ENCODE data around the gene APBA3. TPM values are rescaled to one million over a fixed set of nuclear protein-coding genes. Genes with fewer than 3 reads are reported as not detected.
A peak's percentile ranks its signal among the peaks of the same experiment; 100 is the strongest.

APBA3 gene, protein sequence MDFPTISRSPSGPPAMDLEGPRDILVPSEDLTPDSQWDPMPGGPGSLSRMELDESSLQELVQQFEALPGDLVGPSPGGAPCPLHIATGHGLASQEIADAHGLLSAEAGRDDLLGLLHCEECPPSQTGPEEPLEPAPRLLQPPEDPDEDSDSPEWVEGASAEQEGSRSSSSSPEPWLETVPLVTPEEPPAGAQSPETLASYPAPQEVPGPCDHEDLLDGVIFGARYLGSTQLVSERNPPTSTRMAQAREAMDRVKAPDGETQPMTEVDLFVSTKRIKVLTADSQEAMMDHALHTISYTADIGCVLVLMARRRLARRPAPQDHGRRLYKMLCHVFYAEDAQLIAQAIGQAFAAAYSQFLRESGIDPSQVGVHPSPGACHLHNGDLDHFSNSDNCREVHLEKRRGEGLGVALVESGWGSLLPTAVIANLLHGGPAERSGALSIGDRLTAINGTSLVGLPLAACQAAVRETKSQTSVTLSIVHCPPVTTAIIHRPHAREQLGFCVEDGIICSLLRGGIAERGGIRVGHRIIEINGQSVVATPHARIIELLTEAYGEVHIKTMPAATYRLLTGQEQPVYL
- 17.1 TPM for total RNA-seq

DNA sequence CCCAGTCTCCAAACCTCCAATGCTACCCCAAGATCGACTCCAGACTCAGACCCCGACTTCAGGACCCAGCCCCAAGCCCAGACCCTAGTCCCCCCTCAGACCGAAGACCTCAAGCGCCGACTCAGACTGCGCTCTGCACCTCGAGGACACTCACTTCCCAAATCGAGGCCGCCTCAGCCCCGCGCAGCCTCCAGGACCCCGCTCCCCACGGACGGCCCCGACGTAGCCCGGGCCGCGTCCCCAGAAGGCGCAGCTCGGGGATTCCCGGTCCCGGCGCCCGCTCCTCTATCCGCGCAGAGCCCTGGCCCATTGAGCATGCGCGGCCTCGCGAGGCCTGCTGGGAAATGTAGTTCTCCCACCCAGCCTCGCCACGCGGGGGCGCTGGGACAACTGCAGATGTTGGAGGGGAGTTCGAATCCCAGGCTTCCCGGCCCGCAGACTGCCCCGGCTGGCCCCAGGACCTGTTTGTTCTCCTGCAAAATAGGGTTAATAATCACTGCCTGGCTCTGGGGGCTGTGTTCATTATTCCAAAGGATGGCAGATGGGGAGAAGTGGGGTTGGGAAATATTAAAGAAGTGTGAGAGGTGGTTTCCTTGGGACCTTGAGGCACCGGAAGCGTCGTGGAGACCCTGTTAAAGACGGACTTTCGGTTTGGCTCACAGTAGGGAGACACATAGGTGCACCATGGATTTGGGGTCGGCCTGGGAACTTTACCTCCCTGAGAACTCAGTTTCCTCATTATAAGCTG, at the start of gene APBA3:
TSS of gene APBA3 (minus strand) at position 311 of the 748 bp plus-strand sequence. CDS start 1,428 bp downstream, outside the sequence.
- DNase-seq: peak; percentile 96

DNA sequence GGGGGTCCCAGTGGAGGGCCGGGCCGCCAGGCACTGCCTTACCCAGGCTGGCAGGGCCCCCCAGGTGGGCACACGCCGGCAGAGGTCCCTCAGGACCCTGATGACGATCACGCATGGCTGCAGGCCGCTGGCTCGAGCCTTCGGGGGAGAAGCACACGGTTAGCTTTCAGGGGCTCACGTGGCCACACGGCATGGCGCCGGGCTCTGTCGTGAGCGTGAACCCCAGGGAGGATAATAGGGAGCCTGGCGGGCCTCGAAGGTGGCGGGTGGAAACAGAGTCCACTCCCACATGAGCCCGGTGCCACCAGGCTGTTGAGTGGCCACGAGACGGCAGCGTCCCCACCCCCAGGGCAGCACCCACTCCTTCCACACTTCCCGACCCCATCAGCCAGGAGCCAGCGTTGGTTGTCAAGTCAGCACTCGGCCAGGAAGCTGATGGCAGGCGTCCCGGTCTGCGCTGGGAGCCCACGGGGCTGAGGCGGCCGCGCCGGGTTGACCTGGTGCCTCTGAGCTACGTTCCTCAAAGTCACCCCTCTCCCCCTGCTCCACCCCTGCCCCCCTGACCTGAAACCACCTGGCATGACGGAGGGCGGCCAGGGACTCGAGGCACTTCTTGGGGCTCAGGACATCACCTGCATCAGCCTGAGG, 49.3 kb upstream of the APBA3 start:
- no peak for DNase-seq

DNA sequence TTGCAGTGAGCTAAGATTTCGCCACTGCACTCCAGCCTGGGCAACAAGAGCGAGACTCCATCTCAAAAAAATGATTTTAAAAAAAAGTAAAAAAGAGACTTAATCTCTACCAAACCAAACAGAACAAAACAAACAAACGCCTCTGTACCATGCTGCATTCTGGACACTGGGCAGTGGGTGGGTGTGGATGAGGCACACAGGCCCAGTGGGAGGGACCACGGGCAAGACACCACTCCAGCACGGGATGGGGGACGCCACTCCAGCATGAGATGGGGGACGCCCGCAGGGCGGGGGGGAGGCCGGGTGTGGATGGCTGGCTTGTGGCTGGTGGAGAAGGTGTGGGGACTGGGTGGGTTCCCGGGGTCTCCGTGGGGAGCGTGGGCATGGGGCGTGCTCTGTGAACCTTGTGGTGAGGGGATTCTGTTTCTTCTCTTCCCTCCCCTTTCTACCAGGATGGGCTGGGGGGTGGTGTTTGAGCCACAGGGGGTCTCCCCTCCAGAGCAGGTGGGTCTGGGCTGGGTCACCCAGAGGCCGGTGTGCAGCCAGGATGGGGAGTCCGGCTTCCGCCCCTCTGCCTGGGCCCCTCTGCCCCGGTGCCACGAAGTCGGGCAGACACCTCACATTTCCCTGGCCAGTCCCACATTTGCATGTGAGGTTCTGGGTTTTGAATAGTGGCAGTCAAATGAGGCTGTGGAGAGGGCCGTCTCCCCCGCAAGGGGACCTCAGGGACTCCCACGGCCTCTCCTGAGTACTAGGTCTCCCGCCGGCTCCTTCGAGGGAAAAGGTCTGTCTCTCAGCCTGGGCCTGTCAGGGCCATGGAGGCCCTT, 48.6 kb upstream of the APBA3 start:
- DNase-seq: no peak

DNA sequence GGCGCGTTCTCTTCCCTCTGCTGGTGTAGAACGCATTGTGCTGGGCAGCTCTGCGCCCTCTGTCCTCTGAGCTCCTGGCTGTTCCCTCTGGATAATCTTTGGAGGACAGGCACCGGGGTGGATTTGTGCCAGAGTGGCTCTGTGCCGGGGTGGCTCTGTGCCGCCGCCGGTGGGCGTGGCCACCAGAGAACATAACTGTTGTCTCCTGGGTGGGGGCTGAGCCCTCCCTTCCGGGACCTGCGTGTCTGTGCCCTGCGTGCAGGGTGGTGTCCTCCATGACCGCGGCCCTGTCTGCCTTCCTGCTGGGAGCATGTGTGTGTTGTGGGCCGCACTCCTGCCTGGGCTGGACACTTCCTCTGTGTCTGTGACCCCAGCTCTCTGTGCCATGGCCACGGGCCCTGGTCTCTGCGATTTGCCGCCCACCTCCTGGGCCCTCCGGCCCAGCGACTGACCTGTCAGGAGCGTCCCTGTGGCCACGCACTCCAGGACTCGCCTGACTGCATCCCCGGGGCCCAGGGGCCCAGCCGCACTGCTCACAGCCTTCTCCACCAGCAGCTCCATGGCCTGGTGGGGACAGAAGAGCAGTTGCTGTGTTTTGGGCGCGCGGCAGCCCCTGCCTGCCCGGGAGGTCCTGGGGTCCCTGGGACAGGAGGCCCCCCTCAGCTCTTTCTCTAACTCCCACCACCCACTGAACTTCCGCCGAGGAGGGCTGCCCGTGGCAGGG, 47.1 kb upstream of the APBA3 start:
- DNase-seq: no peak

DNA sequence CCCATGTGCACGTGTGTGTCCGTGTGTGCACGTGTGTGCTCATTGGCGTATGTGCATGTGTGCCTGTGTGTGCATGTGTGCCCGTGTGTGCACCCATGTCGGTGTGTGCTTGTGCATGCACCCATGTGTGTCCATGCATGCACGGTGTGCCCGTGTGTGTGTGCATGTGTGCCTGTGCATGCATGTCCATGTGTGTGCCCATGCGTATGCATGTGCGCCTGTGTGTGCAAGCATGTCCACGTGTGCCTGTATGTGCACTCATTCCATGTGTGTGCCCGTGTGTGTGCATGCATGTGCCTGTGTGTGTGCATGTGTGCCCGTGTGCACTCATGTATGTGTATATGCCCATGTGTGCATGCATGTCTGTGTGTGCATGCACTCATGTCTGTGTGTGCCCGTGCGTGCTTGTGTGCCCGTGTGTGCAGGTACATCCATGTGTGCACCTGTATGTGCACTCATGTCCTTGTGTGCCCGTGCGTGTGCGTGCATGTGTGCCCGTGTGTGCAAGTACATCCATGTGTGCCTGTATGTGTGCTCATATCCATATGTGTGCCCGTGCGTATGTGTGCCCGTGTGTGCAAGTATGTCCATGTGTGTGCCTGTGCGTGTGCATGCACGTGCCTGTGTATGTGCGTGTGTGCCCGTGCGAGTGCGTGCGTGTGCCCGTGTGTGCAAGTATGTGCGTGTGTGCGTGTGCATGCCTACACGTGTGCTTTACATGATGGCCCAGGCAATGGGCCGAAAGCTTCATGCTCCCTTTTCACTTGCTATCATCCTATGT, 46.3 kb upstream of the APBA3 start:
- no peak for DNase-seq

DNA sequence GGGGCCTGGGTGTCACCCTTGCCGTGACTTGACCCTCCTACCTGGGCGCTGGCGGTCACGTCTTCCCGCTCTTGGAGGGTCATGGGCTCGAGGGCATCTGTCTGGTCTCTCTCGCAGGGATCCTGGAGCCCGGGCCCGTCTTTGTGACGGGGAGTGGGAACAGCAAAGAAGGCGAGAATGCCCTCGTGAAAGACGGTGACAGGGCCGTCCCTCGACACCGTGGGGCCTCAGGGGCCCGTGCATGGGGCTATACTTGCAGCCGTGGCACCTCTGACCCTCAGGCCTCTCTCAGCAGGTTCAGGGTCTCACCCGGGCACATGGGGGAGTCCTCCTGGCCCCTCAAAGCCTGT, 45.6 kb upstream of the APBA3 start:
- DNase-seq: no peak

DNA sequence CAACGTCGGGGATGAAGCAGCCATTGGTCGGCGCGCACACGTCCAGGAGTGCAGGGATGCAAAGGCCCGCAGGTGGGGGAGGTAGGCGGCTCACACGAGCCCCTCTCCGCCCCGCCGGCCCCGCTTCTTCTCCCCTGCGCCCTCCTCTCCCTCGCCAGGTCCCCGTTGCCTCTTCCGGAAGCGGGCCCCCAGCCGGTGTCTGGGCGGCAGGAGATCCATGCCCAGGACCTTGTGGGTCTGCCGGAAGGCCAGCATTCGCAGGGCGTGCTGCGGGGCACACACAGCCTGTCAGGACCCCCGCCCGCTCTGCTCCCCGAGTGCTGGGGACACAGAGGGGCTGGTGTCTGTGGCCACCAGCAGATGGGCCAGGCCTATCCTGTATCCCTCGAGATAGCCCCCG, 44.4 kb upstream of the APBA3 start:
- no peak for DNase-seq

DNA sequence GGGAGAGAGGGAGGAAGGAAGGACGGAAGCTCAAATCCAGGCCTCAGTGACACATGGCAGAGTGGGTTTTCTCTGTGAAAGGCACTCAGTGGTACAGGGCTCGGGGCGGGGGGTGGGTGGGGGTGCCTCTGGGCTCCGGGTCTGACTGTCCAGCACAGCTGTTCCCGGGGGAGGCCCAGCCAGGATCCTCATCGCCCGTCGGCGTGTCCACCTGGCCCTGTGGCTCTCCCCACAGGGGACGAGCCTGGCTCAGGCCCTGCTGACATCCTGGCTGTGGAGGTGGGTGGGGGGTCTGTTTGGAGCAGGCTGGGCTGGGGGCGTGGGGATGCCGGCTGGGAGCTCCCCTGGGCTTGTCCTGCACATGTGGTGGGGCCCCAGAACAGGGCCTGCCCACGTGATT, 42.9 kb upstream of the APBA3 start:
- DNase-seq: no peak

DNA sequence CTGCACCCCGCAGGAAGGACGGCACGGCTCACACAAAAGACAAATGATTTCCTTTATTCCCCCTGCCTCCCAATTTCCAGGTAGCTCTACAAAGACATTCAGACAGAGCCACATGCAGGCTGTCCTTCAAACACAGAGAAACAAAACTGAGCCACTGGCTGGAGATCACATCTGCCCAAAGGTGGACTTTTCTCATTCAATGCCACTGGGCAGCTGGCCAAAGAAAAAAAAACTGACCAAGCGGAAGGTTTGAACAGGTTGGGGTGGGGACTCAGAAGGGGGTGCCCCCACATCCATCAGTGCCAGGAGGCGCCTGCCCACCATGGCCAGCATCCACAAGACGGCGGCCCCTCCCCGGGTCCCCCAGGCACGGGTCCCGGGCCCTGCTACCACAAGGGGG, 42.5 kb upstream of the APBA3 start:
- no peak for DNase-seq

DNA sequence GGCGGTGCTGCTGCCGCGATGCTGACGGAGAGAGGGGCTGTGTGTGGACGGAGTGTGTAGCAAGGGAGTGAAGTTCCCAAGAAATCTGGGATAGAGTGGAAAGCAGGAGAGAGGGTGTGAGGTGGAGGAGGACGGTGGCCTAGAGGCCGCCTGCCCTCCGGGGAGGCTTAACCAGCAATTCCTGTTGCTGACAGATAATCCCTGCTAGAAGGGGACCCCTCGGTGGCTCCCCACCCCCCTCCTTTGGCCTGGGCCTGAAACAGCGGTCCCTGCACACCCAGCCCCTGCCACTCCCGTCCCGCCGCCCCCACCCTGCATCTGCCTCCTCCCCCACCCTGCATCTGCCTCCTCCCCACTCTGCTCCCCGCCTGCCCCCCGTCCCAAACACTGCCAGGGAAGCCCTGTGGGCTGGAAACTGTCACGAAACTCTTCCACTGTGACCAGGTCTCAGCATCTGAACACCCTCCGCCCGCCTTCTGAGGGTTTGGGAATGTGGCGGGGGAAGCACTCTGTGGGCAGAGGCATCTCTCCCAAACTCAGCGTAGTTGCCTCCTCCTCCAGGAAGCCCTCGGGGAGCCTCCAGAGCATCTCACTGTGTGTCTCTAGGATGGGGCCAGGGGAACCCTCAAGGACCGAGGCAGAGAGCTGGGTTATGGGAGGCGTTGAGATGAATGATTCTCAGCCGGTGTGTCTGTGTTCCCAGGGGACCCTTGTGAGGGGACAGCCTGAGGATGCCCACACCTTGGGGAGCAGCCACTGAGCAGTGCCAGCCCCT, 41.8 kb upstream of the APBA3 start:
- no peak for DNase-seq

DNA sequence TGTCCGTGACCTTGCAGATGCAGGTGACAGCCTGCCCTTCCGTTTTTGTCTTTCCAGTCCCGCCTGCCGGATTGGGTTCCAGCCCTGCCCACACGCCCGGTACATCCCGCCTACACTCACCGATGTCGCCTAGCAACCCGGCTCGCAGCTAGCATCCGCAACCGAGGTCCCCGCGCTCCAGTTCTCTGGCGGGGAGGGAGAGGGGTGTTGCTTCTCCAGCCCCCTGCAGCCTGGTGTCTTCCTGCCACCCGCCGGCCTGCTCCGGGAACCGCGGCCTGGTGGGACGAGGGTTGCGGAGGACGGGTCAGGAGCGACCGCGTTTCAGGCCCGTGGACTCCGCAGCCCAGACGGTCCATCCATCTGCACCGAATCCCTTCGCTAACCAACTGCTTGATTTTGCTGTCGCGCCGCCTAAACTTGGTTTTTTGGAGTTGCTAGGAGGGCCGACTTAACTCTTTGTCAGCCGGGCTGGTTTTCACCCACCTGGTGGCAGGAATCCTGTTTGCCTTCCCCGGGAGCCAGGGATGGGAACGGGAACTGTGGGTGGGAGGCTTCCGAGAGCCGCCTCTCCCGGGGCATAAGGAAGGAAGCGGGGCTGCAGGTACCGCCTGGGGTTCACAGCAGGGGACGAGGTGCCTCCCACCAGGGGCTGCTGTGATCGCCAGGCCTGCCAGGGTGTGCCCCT, 40.1 kb upstream of the APBA3 start:
- peak; percentile 56 for DNase-seq

DNA sequence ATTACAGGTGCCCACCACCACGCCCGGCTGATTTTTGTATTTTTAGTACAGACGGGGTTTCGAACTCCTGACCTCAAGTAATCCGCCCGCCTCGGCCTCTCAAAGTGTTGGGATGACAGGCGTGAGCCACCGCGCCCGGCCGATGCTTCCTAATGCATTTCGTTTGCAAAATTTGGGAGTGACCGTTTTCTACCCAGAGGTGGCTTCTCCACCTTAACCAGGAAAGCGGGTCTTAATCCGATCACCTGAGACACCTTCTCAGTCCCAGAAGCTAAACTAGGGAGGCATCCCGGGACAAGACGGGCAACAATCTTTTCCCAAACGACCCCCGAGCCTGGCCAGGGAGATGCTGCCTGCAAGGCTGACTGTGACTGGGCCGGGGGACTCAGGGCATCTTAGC, 39.5 kb upstream of the APBA3 start:
- no peak for DNase-seq

DNA sequence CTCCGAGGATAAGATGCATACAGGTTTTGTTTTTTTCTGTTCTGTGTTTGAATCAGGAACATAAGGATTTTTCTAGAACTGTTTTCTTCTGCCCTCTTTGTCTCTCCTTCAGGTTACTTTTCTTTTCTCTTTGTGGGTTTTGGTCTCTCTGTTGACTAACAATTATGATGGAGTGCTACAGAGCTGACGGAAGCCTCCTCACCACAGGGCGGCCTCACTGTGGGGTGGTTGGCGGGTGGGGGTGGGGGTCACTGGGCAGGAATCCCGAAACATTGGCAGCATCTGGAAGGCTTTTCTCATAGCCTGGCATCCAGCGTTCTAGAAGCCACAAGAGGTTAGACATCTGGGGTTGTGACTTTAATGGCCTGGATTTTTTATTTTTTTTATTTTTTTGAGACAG, 36.6 kb upstream of the APBA3 start:
- no peak for DNase-seq

DNA sequence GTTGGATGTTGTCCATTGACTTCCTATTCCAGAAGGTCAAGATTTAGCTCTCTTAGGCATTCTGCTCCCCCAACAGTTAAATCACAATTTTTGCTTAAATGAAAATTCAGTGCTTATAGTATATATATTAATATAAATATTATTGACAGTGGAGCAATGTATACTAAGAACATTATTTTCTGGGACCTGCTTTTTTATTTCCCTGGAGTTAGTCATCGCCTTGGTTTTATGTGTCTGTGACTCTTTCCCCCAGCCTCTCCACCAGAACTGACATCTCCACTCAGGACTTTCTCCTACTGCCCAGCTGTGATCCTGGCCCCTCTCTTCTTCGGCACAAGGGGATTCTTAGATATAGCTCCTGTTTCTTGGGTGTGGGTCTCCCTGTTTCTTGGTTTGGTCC, 34.9 kb upstream of the APBA3 start:
- DNase-seq: no peak

DNA sequence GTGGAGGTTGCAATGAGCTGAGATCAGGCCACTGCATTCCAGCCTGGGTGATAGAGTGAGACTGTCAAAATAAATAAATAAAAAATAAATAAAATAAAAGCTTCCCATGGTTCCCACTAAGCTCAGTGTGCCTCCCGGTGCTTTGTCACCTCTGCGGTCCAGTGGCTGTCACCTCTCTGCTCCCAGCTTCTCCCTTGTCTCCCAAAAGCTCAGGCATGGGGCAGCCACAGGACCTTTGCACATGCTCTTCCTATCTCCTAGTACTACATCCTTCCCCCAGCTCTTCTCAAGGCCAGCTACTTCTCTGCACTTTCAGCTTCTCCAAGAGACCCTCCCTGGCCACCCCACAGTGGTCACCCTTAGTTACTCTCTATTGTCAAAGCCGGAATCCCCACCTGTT, 32.3 kb upstream of the APBA3 start:
- DNase-seq: no peak

DNA sequence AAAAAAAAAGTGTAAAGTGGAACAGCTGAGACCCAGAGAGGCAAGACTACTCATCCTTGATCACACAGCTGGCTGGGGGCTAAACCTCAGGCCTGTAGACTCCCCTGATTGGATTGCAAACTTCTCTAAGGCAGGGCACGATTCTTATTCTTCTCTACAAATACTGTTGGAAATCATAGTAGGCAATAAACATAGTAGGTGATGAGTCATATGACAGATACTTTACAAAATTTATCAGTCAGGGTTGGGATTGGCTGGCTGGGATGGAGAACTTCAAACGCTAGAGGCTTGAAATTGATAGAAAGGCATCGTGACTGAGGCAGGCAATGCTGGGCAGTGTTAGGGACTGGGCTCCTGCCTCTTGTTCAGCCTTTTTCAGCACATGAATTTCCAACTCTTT, 30.6 kb upstream of the APBA3 start:
- DNase-seq: no peak

DNA sequence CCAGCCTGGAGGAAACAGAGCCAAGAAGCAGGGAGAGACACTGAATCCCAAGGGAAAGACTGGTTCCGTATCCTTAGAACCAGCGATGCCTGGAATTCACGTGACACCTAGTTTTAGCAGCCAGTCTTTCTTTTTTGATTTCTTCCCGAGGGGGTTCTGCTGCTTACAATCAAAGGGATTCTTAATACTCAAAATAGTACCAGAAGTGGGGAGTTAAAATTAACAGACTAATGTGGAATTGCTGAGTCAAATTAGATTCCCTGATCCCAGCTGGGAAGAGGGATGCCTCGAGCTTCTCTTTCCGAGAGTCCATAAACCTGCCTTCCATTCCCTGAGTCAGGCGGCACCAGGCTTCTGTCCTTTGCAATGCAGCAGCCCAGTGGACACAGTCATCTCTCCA, 29.4 kb upstream of the APBA3 start:
- DNase-seq: no peak

DNA sequence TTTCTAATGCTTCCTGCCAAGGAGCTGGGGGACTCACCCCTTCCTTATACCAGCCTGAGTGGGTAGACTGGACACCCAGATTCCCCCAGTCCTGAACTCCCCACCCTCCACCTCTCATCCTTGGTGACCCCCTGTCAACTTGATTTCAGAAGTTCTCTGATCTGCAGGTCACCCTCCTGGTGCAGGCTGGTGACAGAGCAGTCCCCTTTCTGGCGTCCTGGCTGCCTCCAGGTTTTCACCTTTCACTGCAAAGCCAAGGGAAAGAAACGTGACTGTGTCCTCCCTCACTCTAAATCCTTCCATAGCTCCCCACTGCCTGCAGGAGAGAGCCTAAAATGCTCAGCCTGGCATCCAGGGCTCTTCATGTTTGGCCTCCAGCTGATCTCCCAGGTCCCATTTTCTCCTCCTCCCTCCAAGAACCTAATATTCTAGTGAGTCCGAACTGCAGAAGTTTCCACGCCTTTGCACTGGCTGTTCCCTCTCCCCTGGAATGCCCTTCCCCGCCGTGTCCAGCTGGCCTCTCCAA, 28.8 kb upstream of the APBA3 start:
- no peak for DNase-seq

Measured in tongue (tissue), 2 donors.